ENCODE measurements around the gene PLPPR5. TPM values are rescaled to one million over a fixed set of nuclear protein-coding genes. Genes with fewer than 3 reads are reported as not detected.

The PLPPR5 gene
- total RNA-seq, 4 donors from 2014 or later, result 0.17 TPM; not detected in 2

DNA sequence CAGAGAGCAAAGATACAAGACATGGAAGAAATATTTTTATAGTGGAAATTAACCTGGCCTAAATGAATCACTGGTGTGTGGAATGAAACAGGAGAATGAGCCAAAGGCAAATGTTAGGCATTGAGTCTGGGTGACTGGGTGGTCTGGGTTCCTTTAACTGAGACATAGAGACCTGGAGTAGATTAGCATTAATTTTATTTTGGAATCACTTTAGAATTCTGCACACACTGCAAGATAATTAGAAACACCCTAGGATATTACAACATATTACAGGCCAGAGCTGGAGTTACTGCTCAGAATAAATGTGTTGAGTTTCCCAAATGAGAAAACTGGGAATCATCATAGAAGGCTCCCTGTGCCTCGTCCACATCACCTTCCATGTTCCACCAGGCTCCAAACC is 85.5 kb downstream of the PLPPR5 start:
- no peaks in the 10 kb centered on the region for H3K27me3 ChIP-seq
- DNase-seq (ENCODE audit: extremely low spot score), result no peak
- no peaks in the 10 kb centered on the region for H3K9me3 ChIP-seq
- no peak overlapping the region for H3K4me3 ChIP-seq
- WGBS, result 75% methylated on average over 1 of the region's 1 CpG
- no peaks in the 10 kb centered on the region for H3K4me1 ChIP-seq
- no peak overlapping the region for H3K27ac ChIP-seq (replicated peaks in 1 of 4)
- TF ChIP-seq POLR2AphosphoS5 (IDR thresholded peaks at IDR 0.05), result no peak
- no peak for TF ChIP-seq EP300 (IDR thresholded peaks at IDR 0.05)
- TF ChIP-seq POLR2A (IDR thresholded peaks at IDR 0.05; ENCODE audit: low read depth), result no peak
- TF ChIP-seq, protein P1, sequence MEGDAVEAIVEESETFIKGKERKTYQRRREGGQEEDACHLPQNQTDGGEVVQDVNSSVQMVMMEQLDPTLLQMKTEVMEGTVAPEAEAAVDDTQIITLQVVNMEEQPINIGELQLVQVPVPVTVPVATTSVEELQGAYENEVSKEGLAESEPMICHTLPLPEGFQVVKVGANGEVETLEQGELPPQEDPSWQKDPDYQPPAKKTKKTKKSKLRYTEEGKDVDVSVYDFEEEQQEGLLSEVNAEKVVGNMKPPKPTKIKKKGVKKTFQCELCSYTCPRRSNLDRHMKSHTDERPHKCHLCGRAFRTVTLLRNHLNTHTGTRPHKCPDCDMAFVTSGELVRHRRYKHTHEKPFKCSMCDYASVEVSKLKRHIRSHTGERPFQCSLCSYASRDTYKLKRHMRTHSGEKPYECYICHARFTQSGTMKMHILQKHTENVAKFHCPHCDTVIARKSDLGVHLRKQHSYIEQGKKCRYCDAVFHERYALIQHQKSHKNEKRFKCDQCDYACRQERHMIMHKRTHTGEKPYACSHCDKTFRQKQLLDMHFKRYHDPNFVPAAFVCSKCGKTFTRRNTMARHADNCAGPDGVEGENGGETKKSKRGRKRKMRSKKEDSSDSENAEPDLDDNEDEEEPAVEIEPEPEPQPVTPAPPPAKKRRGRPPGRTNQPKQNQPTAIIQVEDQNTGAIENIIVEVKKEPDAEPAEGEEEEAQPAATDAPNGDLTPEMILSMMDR (IDR thresholded peaks at IDR 0.05), result no peak
- intact Hi-C loops (cut with DNase I), result no loop called here
- no peaks in the 10 kb centered on the region for H3K36me3 ChIP-seq

DNA sequence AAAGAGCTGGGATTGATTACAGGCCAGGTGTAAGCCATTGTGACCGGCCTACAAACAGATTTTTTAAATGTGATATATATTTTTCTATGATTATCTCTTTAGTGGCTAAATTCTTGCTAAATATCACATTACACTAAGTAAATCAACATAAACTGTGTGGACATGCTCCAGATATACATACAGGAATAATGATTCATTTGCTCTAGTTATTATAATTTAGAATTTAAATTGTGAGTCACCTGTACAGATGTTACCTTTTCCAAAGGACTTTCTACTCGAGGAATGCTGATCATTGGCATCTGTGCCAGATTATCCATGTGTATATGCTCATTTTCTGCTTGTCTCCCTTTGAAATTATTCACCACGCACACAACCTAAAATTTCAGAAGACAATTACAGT is 90.1 kb downstream of the PLPPR5 start:
- 89% methylated on average over 3 of the region's 3 CpGs for WGBS
- Histone ChIP-seq H3K9me3 (no peaks in the 10 kb centered on the region), H3K4me1 (no peaks in the 10 kb centered on the region), H3K27ac (replicated peaks in 1 of 4) (no peak overlapping the region), H3K27me3 (no peaks in the 10 kb centered on the region), H3K4me3 (no peak overlapping the region), H3K36me3 (no peaks in the 10 kb centered on the region)
- intact Hi-C loops (cut with DNase I), result no loop called here
- DNase-seq (ENCODE audit: extremely low spot score), result no peak
- TF ChIP-seq EP300 (IDR thresholded peaks at IDR 0.05) (no peak), POLR2AphosphoS5 (IDR thresholded peaks at IDR 0.05) (no peak), POLR2A (IDR thresholded peaks at IDR 0.05; ENCODE audit: low read depth) (no peak)
- TF ChIP-seq, protein P1 (IDR thresholded peaks at IDR 0.05), result no peak

DNA sequence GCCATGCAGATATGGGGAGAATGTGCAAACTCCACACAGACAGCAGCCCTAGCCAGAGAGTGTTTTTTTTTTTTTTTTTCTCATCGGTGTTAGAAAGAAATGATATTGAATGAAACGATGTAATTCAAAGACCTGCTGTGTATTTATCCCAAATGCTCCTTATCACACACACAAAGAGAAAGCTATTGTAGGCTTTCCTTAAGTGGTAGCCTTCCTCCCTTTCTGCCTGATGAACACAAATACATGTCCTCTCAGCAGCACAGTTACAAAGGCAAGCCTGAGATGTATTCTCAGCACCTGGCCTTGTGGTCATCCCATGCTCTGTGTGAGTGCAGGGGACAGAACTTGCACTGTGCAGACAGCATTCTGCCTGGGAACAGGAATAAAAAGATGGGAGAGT is 93.8 kb downstream of the PLPPR5 start:
- H3K27ac ChIP-seq (replicated peaks in 1 of 4), result no peak overlapping the region
- H3K4me3 ChIP-seq, result no peak overlapping the region
- no peaks in the 10 kb centered on the region for H3K4me1 ChIP-seq
- H3K27me3 ChIP-seq, result no peaks in the 10 kb centered on the region
- no peaks in the 10 kb centered on the region for H3K36me3 ChIP-seq
- 91% methylated on average over 2 of the region's 2 CpGs for WGBS
- no peaks in the 10 kb centered on the region for H3K9me3 ChIP-seq
- DNase-seq (ENCODE audit: extremely low spot score), result no peak
- intact Hi-C loops (cut with DNase I), result no loop called here
- TF ChIP-seq, protein P1 (IDR thresholded peaks at IDR 0.05), result no peak
- TF ChIP-seq POLR2A (IDR thresholded peaks at IDR 0.05; ENCODE audit: low read depth), result no peak
- no peak for TF ChIP-seq POLR2AphosphoS5 (IDR thresholded peaks at IDR 0.05)
- TF ChIP-seq EP300 (IDR thresholded peaks at IDR 0.05), result no peak

DNA sequence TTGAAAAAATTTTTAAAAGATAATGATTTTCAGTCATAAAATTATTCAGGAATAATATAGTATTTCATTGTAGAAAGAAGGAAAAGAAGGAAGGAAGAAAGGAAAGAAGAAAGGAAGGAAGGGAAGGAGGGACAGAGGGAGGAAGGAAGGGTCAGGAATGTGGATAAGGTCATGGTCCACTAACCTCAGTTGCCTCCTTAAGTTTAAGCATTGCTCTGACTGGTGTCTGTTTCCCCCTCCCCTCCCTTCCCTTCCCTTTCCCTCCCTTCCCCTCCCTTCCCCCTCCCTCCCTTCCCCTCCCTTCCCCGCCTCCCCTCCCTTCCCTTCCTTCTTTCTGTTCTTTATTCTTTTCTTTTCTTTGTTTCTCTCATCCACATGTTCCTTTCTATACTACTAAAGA is 95.7 kb downstream of the PLPPR5 start:
- no peak for DNase-seq (ENCODE audit: extremely low spot score)
- 78% methylated on average over 1 of the region's 1 CpG for WGBS
- Histone ChIP-seq H3K4me3 (no peak overlapping the region), H3K9me3 (no peaks in the 10 kb centered on the region), H3K4me1 (no peaks in the 10 kb centered on the region), H3K36me3 (no peaks in the 10 kb centered on the region), H3K27me3 (no peaks in the 10 kb centered on the region), H3K27ac (replicated peaks in 1 of 4) (no peak overlapping the region)
- intact Hi-C loops (cut with DNase I), result no loop called here
- no peak for TF ChIP-seq POLR2AphosphoS5 (IDR thresholded peaks at IDR 0.05)
- no peak for TF ChIP-seq EP300 (IDR thresholded peaks at IDR 0.05)
- TF ChIP-seq, protein P1 (IDR thresholded peaks at IDR 0.05), result no peak
- no peak for TF ChIP-seq POLR2A (IDR thresholded peaks at IDR 0.05; ENCODE audit: low read depth)

DNA sequence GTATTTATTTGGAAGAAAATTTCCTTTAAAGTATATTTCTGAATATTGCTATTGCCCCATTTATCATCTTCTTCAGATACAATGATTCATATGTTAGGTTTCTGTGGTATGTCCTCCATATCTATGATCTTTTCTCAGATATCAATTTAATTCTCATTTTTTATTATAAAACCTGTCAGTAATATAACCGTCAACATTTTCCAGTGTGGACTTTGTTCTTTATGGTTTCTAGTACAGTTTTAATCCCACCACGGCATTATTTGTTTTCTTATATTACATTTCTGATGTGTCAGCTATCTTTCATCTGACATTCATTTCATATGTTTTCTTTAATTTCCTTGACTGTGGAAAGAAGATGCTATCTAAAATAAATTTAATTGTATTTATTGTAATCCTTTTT is 97.9 kb downstream of the PLPPR5 start:
- TF ChIP-seq POLR2A (IDR thresholded peaks at IDR 0.05; ENCODE audit: low read depth), result no peak
- TF ChIP-seq, protein P1 (IDR thresholded peaks at IDR 0.05), result no peak
- TF ChIP-seq EP300 (IDR thresholded peaks at IDR 0.05), result no peak
- TF ChIP-seq POLR2AphosphoS5 (IDR thresholded peaks at IDR 0.05), result no peak
- intact Hi-C loops (cut with DNase I), result no loop called here
- WGBS, result 91% methylated on average over 2 of the region's 2 CpGs
- DNase-seq (ENCODE audit: extremely low spot score), result no peak
- Histone ChIP-seq H3K4me3 (no peak overlapping the region), H3K4me1 (no peaks in the 10 kb centered on the region), H3K27ac (replicated peaks in 1 of 4) (no peak overlapping the region), H3K9me3 (no peaks in the 10 kb centered on the region), H3K27me3 (no peaks in the 10 kb centered on the region), H3K36me3 (no peaks in the 10 kb centered on the region)
